Glutamatergic neuron (in vitro differentiated cells): Measurements from ENCODE around the gene ADA. TPM values are rescaled to one million over a fixed set of nuclear protein-coding genes. Genes with fewer than 3 reads are reported as not detected.
"Not testable (repeated sequence)": the region's sequence is repeated elsewhere in the genome, so short reads cannot be mapped to it uniquely, and the experiment has no call there.

Experiments
- DNase-seq: peaks from one replicate; pipeline ENCODE4 v3.0.0; 2022
- H3K27ac Mint-ChIP-seq: one replicate; pipeline ENCODE4 v1.8.0; 2020; ENCODE audit warnings: mild to moderate bottlenecking, mixed read lengths, inconsistent platforms; ENCODE audit not compliant: unreplicated experiment
- H3K27me3 Mint-ChIP-seq: one replicate; pipeline ENCODE4 v1.8.0; 2020; ENCODE audit warnings: mild to moderate bottlenecking, moderate library complexity, mixed read lengths, inconsistent platforms; ENCODE audit not compliant: unreplicated experiment
- H3K36me3 Mint-ChIP-seq: one replicate; pipeline ENCODE4 v1.8.0; 2020; ENCODE audit warnings: mild to moderate bottlenecking, mixed read lengths, inconsistent platforms; ENCODE audit not compliant: unreplicated experiment
- H3K4me1 Mint-ChIP-seq: one replicate; pipeline ENCODE4 v1.8.0; 2020; ENCODE audit warnings: mild to moderate bottlenecking, low read depth, mixed read lengths, inconsistent platforms; ENCODE audit not compliant: unreplicated experiment
- H3K4me3 Mint-ChIP-seq: one replicate; pipeline ENCODE4 v1.8.0; 2020; ENCODE audit warnings: mild to moderate bottlenecking, mixed read lengths, inconsistent platforms; ENCODE audit not compliant: unreplicated experiment
- H3K9me3 Mint-ChIP-seq: one replicate; pipeline ENCODE4 v1.8.0; 2020; ENCODE audit warnings: mild to moderate bottlenecking, moderate library complexity, mixed read lengths, inconsistent platforms; ENCODE audit not compliant: unreplicated experiment
- total RNA-seq: library from RNA; stranded (reverse); fragmentation: NEBNext Ultra II Directional; extraction: Animal tissue kit (Norgen Biotek cat#: 25700); gene quantifications from one replicate; pipeline ENCODE4 v1.2.1, GENCODE V29; 2021; ENCODE audit not compliant: unreplicated experiment
- TF ChIP-seq, protein P1 (sequence below): fragments of 200-600 bp; sonication (generic); IDR thresholded peaks from one replicate; pipeline ENCODE4 v1.5.0; 2021; ENCODE audit not compliant: partially characterized antibody, unreplicated experiment

The ADA gene
- total RNA-seq, 1 donor from 2014 or later: 3.1 TPM

DNA sequence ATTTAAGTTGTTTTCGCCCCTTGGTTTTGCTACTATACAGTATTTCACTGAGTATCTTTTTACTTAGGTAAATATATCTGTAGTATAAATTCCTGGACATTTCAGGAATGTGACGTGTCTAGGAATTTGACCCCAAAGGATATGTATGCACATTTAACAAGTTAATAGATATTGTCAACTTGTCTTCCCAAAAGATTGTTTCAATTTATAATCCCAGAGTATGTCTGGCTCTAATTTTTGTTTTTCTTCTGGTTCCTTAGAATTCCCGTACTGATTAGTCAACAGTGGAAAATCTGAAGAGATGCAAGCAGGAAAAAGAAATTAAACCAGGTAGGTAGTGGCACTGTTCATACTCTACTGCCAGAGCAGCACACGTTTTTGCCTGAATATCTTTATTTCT, 62.0 kb downstream of the ADA start:
- DNase-seq: no peak
- no peaks in the 10 kb centered on the region for H3K36me3 Mint-ChIP-seq
- no peak overlapping the region for H3K27ac Mint-ChIP-seq
- no peak overlapping the region for H3K4me3 Mint-ChIP-seq
- H3K9me3 Mint-ChIP-seq: peaks cover 2% of the 10 kb centered on the region
- H3K4me1 Mint-ChIP-seq: peaks cover 2% of the 10 kb centered on the region
- TF ChIP-seq, protein P1, sequence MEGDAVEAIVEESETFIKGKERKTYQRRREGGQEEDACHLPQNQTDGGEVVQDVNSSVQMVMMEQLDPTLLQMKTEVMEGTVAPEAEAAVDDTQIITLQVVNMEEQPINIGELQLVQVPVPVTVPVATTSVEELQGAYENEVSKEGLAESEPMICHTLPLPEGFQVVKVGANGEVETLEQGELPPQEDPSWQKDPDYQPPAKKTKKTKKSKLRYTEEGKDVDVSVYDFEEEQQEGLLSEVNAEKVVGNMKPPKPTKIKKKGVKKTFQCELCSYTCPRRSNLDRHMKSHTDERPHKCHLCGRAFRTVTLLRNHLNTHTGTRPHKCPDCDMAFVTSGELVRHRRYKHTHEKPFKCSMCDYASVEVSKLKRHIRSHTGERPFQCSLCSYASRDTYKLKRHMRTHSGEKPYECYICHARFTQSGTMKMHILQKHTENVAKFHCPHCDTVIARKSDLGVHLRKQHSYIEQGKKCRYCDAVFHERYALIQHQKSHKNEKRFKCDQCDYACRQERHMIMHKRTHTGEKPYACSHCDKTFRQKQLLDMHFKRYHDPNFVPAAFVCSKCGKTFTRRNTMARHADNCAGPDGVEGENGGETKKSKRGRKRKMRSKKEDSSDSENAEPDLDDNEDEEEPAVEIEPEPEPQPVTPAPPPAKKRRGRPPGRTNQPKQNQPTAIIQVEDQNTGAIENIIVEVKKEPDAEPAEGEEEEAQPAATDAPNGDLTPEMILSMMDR: no peak
- no peaks in the 10 kb centered on the region for H3K27me3 Mint-ChIP-seq

- H3K9me3 Mint-ChIP-seq: not testable (repeated sequence)
These were observed 63.2 kb downstream of the ADA start for GRCh38 chr20:44588321-44588720.

GRCh38 chr20:44587035-44587980, 64.2 kb downstream of the ADA start:
- no peak overlapping the region for H3K27ac Mint-ChIP-seq
- H3K4me1 Mint-ChIP-seq: peaks cover 2% of the 10 kb centered on the region
- H3K36me3 Mint-ChIP-seq: no peaks in the 10 kb centered on the region
- DNase-seq: no peak
- H3K4me3 Mint-ChIP-seq: no peak overlapping the region
- H3K27me3 Mint-ChIP-seq: no peaks in the 10 kb centered on the region
- TF ChIP-seq, protein P1: no peak
- peaks cover 2% of the 10 kb centered on the region for H3K9me3 Mint-ChIP-seq

More at GRCh38 chr20:44588321-44588720, 63.2 kb downstream of the ADA start:
- DNase-seq, H3K36me3 Mint-ChIP-seq, H3K27ac Mint-ChIP-seq, H3K4me3 Mint-ChIP-seq, H3K27me3 Mint-ChIP-seq, H3K4me1 Mint-ChIP-seq: not testable (repeated sequence)

GRCh38 chr20:44586289-44586911, 65.1 kb downstream of the ADA start:
- H3K4me1 Mint-ChIP-seq: peaks cover 7% of the 10 kb centered on the region
- TF ChIP-seq, protein P1: no peak
- DNase-seq: no peak
- no peak overlapping the region for H3K4me3 Mint-ChIP-seq
- no peaks in the 10 kb centered on the region for H3K27me3 Mint-ChIP-seq
- H3K9me3 Mint-ChIP-seq: peaks cover 2% of the 10 kb centered on the region
- H3K36me3 Mint-ChIP-seq: no peaks in the 10 kb centered on the region
- no peak overlapping the region for H3K27ac Mint-ChIP-seq

GRCh38 chr20:44585057-44585963, 66.2 kb downstream of the ADA start:
- H3K27ac Mint-ChIP-seq: no peak overlapping the region
- H3K4me3 Mint-ChIP-seq: no peak overlapping the region
- no peaks in the 10 kb centered on the region for H3K9me3 Mint-ChIP-seq
- TF ChIP-seq, protein P1: no peak
- H3K36me3 Mint-ChIP-seq: no peaks in the 10 kb centered on the region
- DNase-seq: no peak
- H3K4me1 Mint-ChIP-seq: peaks cover 9% of the 10 kb centered on the region
- H3K27me3 Mint-ChIP-seq: no peaks in the 10 kb centered on the region
